ENCODE results near the gene C1orf94.

Gene C1orf94

DNA sequence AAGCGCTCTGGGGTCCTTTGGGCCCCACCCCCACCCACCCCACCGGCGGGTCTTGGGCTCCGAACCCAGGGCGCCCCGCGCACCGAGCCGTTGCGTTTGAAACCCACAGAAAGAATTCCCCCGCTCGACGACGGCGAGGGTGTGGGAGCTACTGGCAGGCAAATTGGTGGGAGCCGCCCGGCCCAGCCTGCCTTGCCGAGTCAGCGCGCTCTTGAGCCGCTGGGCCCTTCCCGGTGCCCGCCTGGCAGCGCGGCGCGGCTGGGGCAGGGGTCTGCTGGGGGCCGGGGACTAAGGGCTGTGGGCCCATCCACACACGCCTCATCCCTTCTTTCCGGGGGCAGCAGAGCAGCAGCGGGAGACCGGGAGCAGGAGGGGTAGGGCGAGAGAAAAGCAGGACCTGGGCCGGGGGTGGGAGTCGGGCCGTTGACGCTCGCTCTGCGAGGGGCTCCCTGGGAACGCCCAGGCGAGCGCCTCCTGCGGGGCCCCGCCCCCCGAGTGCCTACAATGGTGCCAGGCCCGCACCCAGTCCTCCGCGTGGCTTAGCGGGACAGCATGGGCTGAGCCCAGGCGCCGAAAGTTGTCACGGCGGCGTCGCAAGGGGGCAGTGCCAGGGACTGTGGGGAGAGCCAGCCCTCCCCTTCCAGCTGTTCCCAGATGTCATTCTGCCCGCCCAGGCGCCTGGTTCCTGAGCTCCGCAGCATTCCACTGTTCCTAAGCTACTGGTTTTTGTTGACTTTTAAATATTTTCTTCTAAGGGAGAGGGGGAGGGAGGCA, at the start of gene C1orf94:
Gene C1orf94 (plus strand): TSS at position 78 of the 774 bp plus-strand sequence. CDS start 883 bp downstream, outside the sequence.
- no peaks in the 10 kb centered on the region for H3K4me1 Mint-ChIP-seq (ENCODE audit: low read depth)
- no peak within 1 kb of the TSS for H3K4me3 Mint-ChIP-seq
- H3K36me3 Mint-ChIP-seq, result no peaks in the 10 kb centered on the region
- no peak within 1 kb of the TSS for H3K27ac Mint-ChIP-seq
- H3K9me3 Mint-ChIP-seq (ENCODE audit: low read depth), result no peaks in the 10 kb centered on the region
- peaks cover 21% of the 10 kb centered on the region for H3K27me3 Mint-ChIP-seq

- no peaks in the 10 kb centered on the region for H3K9me3 Mint-ChIP-seq (ENCODE audit: low read depth)
- no peak overlapping the region for H3K27ac Mint-ChIP-seq
- no peaks in the 10 kb centered on the region for H3K4me1 Mint-ChIP-seq (ENCODE audit: low read depth)
- H3K36me3 Mint-ChIP-seq, result no peaks in the 10 kb centered on the region
- H3K4me3 Mint-ChIP-seq, result no peak overlapping the region
- peaks cover 5% of the 10 kb centered on the region for H3K27me3 Mint-ChIP-seq
These were observed 49.4 kb upstream of the C1orf94 start for GRCh38 chr1:34127006-34128000.

GRCh38 chr1:34128186-34128889, 48.4 kb upstream of the C1orf94 start:
- H3K36me3 Mint-ChIP-seq, result no peaks in the 10 kb centered on the region
- no peak overlapping the region for H3K27ac Mint-ChIP-seq
- peaks cover 8% of the 10 kb centered on the region for H3K27me3 Mint-ChIP-seq
- no peaks in the 10 kb centered on the region for H3K4me1 Mint-ChIP-seq (ENCODE audit: low read depth)
- H3K4me3 Mint-ChIP-seq, result no peak overlapping the region
- no peaks in the 10 kb centered on the region for H3K9me3 Mint-ChIP-seq (ENCODE audit: low read depth)

DNA sequence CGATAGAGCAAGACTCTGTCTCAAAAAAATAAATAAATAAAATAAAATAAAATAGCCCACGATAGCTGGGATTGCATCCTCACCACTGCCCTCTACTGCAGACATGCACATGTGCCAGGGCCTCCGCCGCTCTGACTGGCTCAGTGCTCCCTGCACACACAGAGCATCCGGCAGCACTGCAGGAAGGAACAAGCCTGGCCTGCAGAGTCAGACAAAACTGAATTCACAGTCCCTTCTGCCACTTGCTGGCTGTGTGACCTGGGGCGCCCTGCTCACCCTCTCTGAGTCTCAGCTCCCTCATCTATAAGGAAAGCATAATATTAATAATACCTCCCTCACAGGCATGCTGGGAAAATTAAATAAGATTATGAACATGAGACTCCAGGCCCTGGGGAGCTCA, 47.1 kb upstream of the C1orf94 start:
- H3K27me3 Mint-ChIP-seq, result peaks cover 8% of the 10 kb centered on the region
- no peaks in the 10 kb centered on the region for H3K9me3 Mint-ChIP-seq (ENCODE audit: low read depth)
- H3K36me3 Mint-ChIP-seq, result no peaks in the 10 kb centered on the region
- H3K4me3 Mint-ChIP-seq, result no peak overlapping the region
- no peak overlapping the region for H3K27ac Mint-ChIP-seq
- H3K4me1 Mint-ChIP-seq (ENCODE audit: low read depth), result no peaks in the 10 kb centered on the region

GRCh38 chr1:34130306-34130705, 46.4 kb upstream of the C1orf94 start:
- H3K36me3 Mint-ChIP-seq, result no peaks in the 10 kb centered on the region
- H3K27me3 Mint-ChIP-seq, result peaks cover 8% of the 10 kb centered on the region
- no peak overlapping the region for H3K4me3 Mint-ChIP-seq
- no peaks in the 10 kb centered on the region for H3K9me3 Mint-ChIP-seq (ENCODE audit: low read depth)
- no peak overlapping the region for H3K27ac Mint-ChIP-seq
- H3K4me1 Mint-ChIP-seq (ENCODE audit: low read depth), result no peaks in the 10 kb centered on the region

- peaks cover 8% of the 10 kb centered on the region for H3K27me3 Mint-ChIP-seq
- no peaks in the 10 kb centered on the region for H3K9me3 Mint-ChIP-seq (ENCODE audit: low read depth)
- no peak overlapping the region for H3K27ac Mint-ChIP-seq
- H3K36me3 Mint-ChIP-seq, result no peaks in the 10 kb centered on the region
- H3K4me3 Mint-ChIP-seq, result no peak overlapping the region
- no peaks in the 10 kb centered on the region for H3K4me1 Mint-ChIP-seq (ENCODE audit: low read depth)
These were observed 45.1 kb upstream of the C1orf94 start for GRCh38 chr1:34131396-34132160.

GRCh38 chr1:34132161-34132420, 44.6 kb upstream of the C1orf94 start:
- Mint-ChIP-seq H3K27ac (no peak overlapping the region), H3K4me1 (ENCODE audit: low read depth) (no peaks in the 10 kb centered on the region), H3K4me3 (no peak overlapping the region)

DNA sequence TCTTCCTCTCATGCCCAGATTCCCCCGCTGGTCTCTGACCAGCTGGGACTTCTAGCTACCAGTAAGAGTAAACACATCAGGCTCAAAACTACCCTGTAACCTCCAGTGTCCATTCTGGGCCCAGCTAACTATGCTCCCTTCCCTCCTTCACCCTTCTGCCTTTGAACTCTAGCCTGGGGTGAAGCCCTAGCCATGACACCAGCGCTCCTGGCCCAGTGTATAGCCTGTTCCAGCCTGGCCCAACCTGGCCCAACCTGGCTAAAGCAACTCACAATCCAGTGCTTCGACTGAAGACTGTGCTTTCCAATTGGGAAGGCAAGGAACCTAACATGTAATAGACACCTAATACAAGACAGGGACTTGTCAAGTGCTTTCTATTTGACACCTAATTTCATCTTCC, 39.3 kb upstream of the C1orf94 start:
- Mint-ChIP-seq H3K4me3 (no peak overlapping the region), H3K36me3 (no peaks in the 10 kb centered on the region), H3K4me1 (ENCODE audit: low read depth) (no peaks in the 10 kb centered on the region), H3K27ac (no peak overlapping the region), H3K27me3 (peaks cover 8% of the 10 kb centered on the region), H3K9me3 (ENCODE audit: low read depth) (no peaks in the 10 kb centered on the region)

More at GRCh38 chr1:34132161-34132420, 44.6 kb upstream of the C1orf94 start:
- H3K27me3 Mint-ChIP-seq, result peaks cover 7% of the 10 kb centered on the region
- no peaks in the 10 kb centered on the region for H3K9me3 Mint-ChIP-seq (ENCODE audit: low read depth)
- no peaks in the 10 kb centered on the region for H3K36me3 Mint-ChIP-seq

- no peak overlapping the region for H3K27ac Mint-ChIP-seq
- no peak overlapping the region for H3K4me3 Mint-ChIP-seq
- no peaks in the 10 kb centered on the region for H3K9me3 Mint-ChIP-seq (ENCODE audit: low read depth)
- H3K4me1 Mint-ChIP-seq (ENCODE audit: low read depth), result no peaks in the 10 kb centered on the region
- no peaks in the 10 kb centered on the region for H3K36me3 Mint-ChIP-seq
- peaks cover 5% of the 10 kb centered on the region for H3K27me3 Mint-ChIP-seq
These were observed 36.6 kb upstream of the C1orf94 start for GRCh38 chr1:34140011-34140676.

GRCh38 chr1:34143975-34144374, 32.7 kb upstream of the C1orf94 start:
- Mint-ChIP-seq H3K27ac (no peak overlapping the region), H3K4me1 (ENCODE audit: low read depth) (no peaks in the 10 kb centered on the region), H3K27me3 (peaks cover 9% of the 10 kb centered on the region), H3K9me3 (ENCODE audit: low read depth) (no peaks in the 10 kb centered on the region), H3K4me3 (no peak overlapping the region), H3K36me3 (no peaks in the 10 kb centered on the region)

DNA sequence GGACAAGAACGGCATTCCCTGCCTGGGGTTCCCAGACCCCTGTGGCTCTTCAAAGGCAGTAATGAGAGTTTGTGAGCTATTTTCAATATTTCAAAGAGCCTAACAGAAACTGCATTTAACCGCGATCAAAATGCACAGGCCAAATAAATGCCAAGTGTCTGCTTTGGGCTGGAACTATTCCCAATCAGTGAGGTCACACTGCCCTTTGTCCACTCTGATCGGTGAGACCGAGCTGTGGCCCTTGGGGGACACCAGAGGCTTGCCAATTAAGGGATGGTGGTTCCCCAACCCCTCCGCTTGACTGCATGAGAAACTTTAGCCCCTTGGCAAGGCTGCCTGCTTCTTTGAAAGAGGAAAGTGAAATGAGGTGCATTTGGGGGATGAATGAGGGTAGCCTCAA, 31.9 kb upstream of the C1orf94 start:
- H3K4me1 Mint-ChIP-seq (ENCODE audit: low read depth), result no peaks in the 10 kb centered on the region

DNA sequence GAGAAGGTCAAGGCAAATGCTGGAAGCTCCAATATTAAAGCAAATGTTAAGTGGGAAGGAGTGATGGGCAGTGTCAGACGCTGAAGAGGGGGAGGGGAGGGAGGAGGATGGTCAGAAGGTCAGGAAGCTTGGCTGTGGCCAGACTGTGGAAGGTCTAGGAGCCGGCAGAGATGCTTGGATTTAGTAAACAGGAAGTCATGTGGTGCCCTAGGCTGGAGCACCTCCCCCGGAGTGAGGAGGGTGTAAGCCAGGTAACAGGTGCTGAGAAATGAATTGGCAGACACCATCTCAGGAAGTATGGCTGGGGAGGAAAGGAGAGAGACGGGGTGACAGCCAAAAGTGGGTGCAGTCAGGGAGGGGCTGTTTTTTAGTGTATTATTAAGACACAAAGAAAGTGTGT, 29.4 kb upstream of the C1orf94 start:
- Mint-ChIP-seq H3K36me3 (no peaks in the 10 kb centered on the region), H3K27me3 (peaks cover 4% of the 10 kb centered on the region), H3K4me1 (ENCODE audit: low read depth) (no peaks in the 10 kb centered on the region), H3K4me3 (no peak overlapping the region), H3K9me3 (ENCODE audit: low read depth) (no peaks in the 10 kb centered on the region), H3K27ac (no peak overlapping the region)

More for the DNA sequence above, 31.9 kb upstream of the C1orf94 start:
- Mint-ChIP-seq H3K27ac (no peak overlapping the region), H3K36me3 (no peaks in the 10 kb centered on the region), H3K4me3 (no peak overlapping the region), H3K27me3 (peaks cover 9% of the 10 kb centered on the region), H3K9me3 (ENCODE audit: low read depth) (no peaks in the 10 kb centered on the region)

DNA sequence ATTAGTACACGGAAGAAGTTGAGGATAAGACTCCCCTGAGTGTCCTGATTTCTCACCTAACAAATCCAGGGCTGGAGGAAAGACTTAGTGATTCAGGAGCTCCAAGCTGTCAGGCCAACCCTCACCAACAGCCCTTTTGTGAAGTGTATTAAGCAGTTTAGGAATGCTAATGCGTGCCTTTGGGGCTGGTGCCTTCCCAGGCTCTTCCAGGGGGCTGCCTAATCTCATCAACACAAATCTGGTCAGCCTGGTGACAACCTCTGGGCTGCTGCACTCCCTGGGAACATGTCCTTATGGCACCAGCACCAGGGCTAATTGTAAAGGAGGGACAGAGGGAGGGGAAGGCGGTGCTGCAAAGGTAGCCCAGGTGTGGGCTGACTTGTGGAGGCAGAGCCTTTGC, 27.2 kb upstream of the C1orf94 start:
- Mint-ChIP-seq H3K4me1 (ENCODE audit: low read depth) (no peaks in the 10 kb centered on the region), H3K27me3 (peaks cover 12% of the 10 kb centered on the region), H3K9me3 (ENCODE audit: low read depth) (no peaks in the 10 kb centered on the region), H3K4me3 (no peak overlapping the region), H3K36me3 (no peaks in the 10 kb centered on the region), H3K27ac (no peak overlapping the region)

DNA sequence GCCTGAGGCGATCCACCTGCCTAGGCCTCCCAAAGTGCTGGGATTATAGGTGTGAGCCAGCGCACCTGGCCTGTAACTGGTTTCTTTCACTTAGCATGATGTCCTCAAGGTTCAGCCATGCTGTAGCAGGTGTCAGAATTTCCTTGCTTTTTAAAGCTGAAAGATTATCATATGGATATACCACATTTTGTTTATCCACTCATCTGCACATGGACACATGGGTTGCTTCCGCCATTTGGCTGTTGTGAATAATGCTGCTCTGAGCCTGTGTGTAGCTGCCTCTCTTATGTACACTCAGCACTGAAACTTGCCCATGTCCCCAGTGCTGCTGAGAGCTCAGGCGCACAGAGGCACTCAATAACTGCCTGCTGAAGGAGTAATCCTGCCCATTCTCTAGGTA, 23.5 kb upstream of the C1orf94 start:
- Mint-ChIP-seq H3K36me3 (no peaks in the 10 kb centered on the region), H3K27ac (no peak overlapping the region), H3K4me3 (no peak overlapping the region), H3K27me3 (peaks cover 9% of the 10 kb centered on the region), H3K4me1 (ENCODE audit: low read depth) (no peaks in the 10 kb centered on the region), H3K9me3 (ENCODE audit: low read depth) (no peaks in the 10 kb centered on the region)
